GM12865 (cell line): ENCODE measurements around the gene GPATCH8.
"Not testable (repeated sequence)": the region's sequence is repeated elsewhere in the genome, so short reads cannot be mapped to it uniquely, and the experiment has no call there.

Source experiments
- DNase-seq: peaks from one replicate; pipeline ENCODE4 v3.0.0; 2010; ENCODE audit warnings: low read depth
- H3K4me3 ChIP-seq: 2 replicates; pipeline ENCODE4 v1.5.1; 2011; ENCODE audit warnings: mild to moderate bottlenecking, low read depth, low read length, control low read depth
- CTCF ChIP-seq: IDR thresholded peaks from 2 replicates; pipeline ENCODE4 v1.5.1; 2011; ENCODE audit warnings: low read length, control low read depth, low read depth, inconsistent platforms; ENCODE audit not compliant: insufficient read depth; ENCODE audit errors: missing control alignments

Gene GPATCH8

GRCh38 chr17:44523672-44523972, 20.4 kb upstream of the GPATCH8 start:
- no peak for TF ChIP-seq CTCF
- no peak overlapping the region for H3K4me3 ChIP-seq
- no peak for DNase-seq

- H3K4me3 ChIP-seq = no peak overlapping the region
- peak; percentile 82 for DNase-seq
- peak; percentile 75 for TF ChIP-seq CTCF
These were observed 19.9 kb upstream of the GPATCH8 start for GRCh38 chr17:44522883-44523671.

- no peak for TF ChIP-seq CTCF
- no peak for DNase-seq
- H3K4me3 ChIP-seq = no peak overlapping the region
These were observed 14.8 kb upstream of the GPATCH8 start for GRCh38 chr17:44518032-44518431.

- DNase-seq = peak; percentile 33
- H3K4me3 ChIP-seq = not testable (repeated sequence)
These were observed 8.3 kb upstream of the GPATCH8 start for GRCh38 chr17:44511241-44512134.

GRCh38 chr17:44506939-44507604, 3.9 kb upstream of the GPATCH8 start:
- DNase-seq, H3K4me3 ChIP-seq: not testable (repeated sequence)

- TF ChIP-seq CTCF = no peak
- DNase-seq = peak; percentile 18
- H3K4me3 ChIP-seq = peak overlapping the region; percentile 96
These were observed 534 bp downstream of the GPATCH8 start for GRCh38 chr17:44502598-44503146.

GRCh38 chr17:44501866-44502375, 1.3 kb downstream of the GPATCH8 start:
- no peak for TF ChIP-seq CTCF
- peak; percentile 21 for DNase-seq

More at GRCh38 chr17:44501866-44502375, 1.3 kb downstream of the GPATCH8 start:
- peak overlapping the region; percentile 96 for H3K4me3 ChIP-seq
